HepG2 (cell line): ENCODE data around the gene EPB41L3. TPM values are rescaled to one million over a fixed set of nuclear protein-coding genes. Genes with fewer than 3 reads are reported as not detected.

ENCODE experiments used
- NCOA5 ChIP-seq: sonication (generic); formaldehyde crosslinking; IDR thresholded peaks from 2 replicates; pipeline ENCODE4 v1.4.0; 2020; ENCODE audit warnings: missing genetic modification reagents
- SALL2 ChIP-seq: sonication (generic); formaldehyde crosslinking; IDR thresholded peaks from 2 replicates; pipeline ENCODE4 v1.8.1; 2023; ENCODE audit warnings: mild to moderate bottlenecking, missing genetic modification reagents, inconsistent platforms
- TEAD3 ChIP-seq: optimal IDR thresholded peaks from 2 replicates; pipeline ENCODE3; 2016; ENCODE audit warnings: borderline replicate concordance
- U2AF2 ChIP-seq: fragments of 200-400 bp; formaldehyde crosslinking; IDR thresholded peaks from 2 replicates; pipeline ENCODE4 v1.6.1; 2017; ENCODE audit warnings: low read depth, mild to moderate bottlenecking, low read length
- ZNF318 ChIP-seq: sonication (generic); formaldehyde crosslinking; IDR thresholded peaks from 2 replicates; pipeline ENCODE4 v1.4.0; 2020; ENCODE audit warnings: mild to moderate bottlenecking, missing genetic modification reagents
- ZNF552 ChIP-seq: sonication (generic); formaldehyde crosslinking; IDR thresholded peaks from 2 replicates; pipeline ENCODE4 v1.9.0; 2022; ENCODE audit warnings: missing genetic modification reagents, mild to moderate bottlenecking, borderline replicate concordance
- ZNF614 ChIP-seq: IDR thresholded peaks from 2 replicates; pipeline ENCODE4 v1.6.1; 2018; ENCODE audit warnings: missing biosample characterization, missing genetic modification reagents, inconsistent platforms, borderline replicate concordance
- polyA plus RNA-seq, 8 experiments: library from polyadenylated mRNA; depleted of rRNA in 3 of 8; stranded (reverse) in 7 of 8; unstranded in 1 of 8; fragments of >200 nt; fragmentation: Illumina TruSeq in 4 of 8; extraction: Trizol in 4 of 8; gene quantifications; 2 replicates each; pipeline versions ENCODE4 v1.2.1 to v1.2.3, GENCODE V29; 2011 to 2016; ENCODE audit warnings: low read depth in 4 of 8, missing spikeins in 1 of 8, mixed read lengths in 1 of 8; ENCODE audit not compliant: insufficient read depth in 1 of 8
- total RNA-seq, 5 experiments: library from RNA; depleted of rRNA; stranded (reverse); fragments of >200 nt; fragmentation: Illumina TruSeq; extraction: Trizol; gene quantifications; 2 replicates each; pipeline ENCODE4 v1.2.3, GENCODE V29; 2016; ENCODE audit warnings: low read depth in 1 of 5
- TF ChIP-seq, protein P1 (sequence below): sonication (generic); formaldehyde crosslinking; IDR thresholded peaks from 2 replicates; pipeline ENCODE4 v1.5.0; 2020; ENCODE audit warnings: missing genetic modification reagents, mild to moderate bottlenecking, borderline replicate concordance

The EPB41L3 gene
- total and polyA plus RNA-seq, 2 of the 13 experiments (the other 11 are each of a cell fraction or from before 2014, with no cell fraction given) = not detected

GRCh38 chr18:5444847-5445246 lies 99.0 kb downstream of the EPB41L3 start (continued):
- TF ChIP-seq, protein P1, sequence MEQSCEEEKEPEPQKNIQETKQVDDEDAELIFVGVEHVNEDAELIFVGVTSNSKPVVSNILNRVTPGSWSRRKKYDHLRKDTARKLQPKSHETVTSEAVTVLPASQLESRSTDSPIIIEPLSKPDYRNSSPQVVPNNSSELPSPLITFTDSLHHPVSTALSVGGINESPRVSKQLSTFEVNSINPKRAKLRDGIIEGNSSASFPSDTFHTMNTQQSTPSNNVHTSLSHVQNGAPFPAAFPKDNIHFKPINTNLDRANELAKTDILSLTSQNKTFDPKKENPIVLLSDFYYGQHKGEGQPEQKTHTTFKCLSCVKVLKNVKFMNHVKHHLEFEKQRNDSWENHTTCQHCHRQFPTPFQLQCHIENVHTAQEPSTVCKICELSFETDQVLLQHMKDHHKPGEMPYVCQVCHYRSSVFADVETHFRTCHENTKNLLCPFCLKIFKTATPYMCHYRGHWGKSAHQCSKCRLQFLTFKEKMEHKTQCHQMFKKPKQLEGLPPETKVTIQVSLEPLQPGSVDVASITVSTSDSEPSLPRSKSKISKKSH = no peak
- TF ChIP-seq ZNF318 (CRISPR knock-in tag) (no peak), TEAD3 (CRISPR knock-in tag) (no peak), ZNF614 (no peak), ZNF552 (CRISPR knock-in tag) (no peak), SALL2 (CRISPR knock-in tag) (no peak), NCOA5 (CRISPR knock-in tag) (no peak), U2AF2 (no peak)
